Measurements from ENCODE around the gene C5orf46.

DNA sequence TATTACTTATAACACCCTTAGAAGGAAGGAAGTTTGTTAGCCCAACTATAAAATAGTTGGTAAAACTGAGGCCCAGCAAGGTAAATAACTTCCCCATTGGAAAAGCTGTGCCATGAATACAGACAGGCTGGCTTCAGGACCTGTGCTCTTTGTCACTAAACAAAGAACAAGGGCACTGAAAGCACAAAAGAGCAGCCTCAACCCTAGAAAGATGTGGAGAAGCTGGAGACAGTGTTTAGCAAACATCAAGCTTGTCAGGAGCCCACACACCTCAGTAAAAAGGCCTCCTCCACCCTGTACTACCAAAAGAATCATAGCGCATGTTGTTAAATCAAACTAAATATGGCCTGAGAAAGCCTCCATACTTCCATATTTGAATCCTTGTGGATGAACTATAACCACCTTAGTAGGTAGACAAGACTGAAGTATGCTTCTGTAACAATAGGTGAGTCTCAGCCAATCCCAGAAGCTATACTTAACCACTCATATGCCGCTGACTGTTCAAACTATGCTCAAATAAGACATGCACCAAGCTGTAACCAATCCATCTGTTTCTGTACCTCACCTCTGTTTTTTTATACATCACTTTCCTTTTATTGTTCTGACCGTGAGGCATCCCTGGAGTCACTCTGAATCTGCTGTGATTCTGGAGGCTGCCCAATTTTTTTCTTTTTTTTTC lies 46.2 kb downstream of the C5orf46 start:
- TF ChIP-seq, protein P1, sequence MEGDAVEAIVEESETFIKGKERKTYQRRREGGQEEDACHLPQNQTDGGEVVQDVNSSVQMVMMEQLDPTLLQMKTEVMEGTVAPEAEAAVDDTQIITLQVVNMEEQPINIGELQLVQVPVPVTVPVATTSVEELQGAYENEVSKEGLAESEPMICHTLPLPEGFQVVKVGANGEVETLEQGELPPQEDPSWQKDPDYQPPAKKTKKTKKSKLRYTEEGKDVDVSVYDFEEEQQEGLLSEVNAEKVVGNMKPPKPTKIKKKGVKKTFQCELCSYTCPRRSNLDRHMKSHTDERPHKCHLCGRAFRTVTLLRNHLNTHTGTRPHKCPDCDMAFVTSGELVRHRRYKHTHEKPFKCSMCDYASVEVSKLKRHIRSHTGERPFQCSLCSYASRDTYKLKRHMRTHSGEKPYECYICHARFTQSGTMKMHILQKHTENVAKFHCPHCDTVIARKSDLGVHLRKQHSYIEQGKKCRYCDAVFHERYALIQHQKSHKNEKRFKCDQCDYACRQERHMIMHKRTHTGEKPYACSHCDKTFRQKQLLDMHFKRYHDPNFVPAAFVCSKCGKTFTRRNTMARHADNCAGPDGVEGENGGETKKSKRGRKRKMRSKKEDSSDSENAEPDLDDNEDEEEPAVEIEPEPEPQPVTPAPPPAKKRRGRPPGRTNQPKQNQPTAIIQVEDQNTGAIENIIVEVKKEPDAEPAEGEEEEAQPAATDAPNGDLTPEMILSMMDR (IDR thresholded peaks at IDR 0.05), result no peak
- TF ChIP-seq, protein P2, sequence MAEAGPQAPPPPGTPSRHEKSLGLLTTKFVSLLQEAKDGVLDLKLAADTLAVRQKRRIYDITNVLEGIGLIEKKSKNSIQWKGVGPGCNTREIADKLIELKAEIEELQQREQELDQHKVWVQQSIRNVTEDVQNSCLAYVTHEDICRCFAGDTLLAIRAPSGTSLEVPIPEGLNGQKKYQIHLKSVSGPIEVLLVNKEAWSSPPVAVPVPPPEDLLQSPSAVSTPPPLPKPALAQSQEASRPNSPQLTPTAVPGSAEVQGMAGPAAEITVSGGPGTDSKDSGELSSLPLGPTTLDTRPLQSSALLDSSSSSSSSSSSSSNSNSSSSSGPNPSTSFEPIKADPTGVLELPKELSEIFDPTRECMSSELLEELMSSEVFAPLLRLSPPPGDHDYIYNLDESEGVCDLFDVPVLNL (CRISPR knock-in tag; IDR thresholded peaks at IDR 0.05; ENCODE audit: borderline replicate concordance, low read depth), result no peak
- no peak for TF ChIP-seq FOXP4 (CRISPR knock-in tag; IDR thresholded peaks at IDR 0.05)
- TF ChIP-seq GABPB1 (CRISPR knock-in tag; IDR thresholded peaks at IDR 0.05), result no peak
- TF ChIP-seq, protein P3, sequence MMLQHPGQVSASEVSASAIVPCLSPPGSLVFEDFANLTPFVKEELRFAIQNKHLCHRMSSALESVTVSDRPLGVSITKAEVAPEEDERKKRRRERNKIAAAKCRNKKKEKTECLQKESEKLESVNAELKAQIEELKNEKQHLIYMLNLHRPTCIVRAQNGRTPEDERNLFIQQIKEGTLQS (CRISPR knock-in tag; conservative IDR thresholded peaks at IDR 0.05), result no peak
- TF ChIP-seq MYBL2 (CRISPR knock-in tag; IDR thresholded peaks at IDR 0.05), result no peak
- TF ChIP-seq TCF7 (CRISPR knock-in tag; IDR thresholded peaks at IDR 0.05; ENCODE audit: low read depth), result no peak
- TF ChIP-seq ELF4 (CRISPR knock-in tag; IDR thresholded peaks at IDR 0.05; ENCODE audit: low read depth), result no peak
- TF ChIP-seq CBFB (CRISPR knock-in tag; IDR thresholded peaks at IDR 0.05; ENCODE audit: low read depth), result no peak
- TF ChIP-seq SOX15 (CRISPR knock-in tag; IDR thresholded peaks at IDR 0.05), result no peak
- TF ChIP-seq CREB1 (CRISPR knock-in tag; IDR thresholded peaks at IDR 0.05), result no peak
- TF ChIP-seq USF2 (CRISPR knock-in tag; IDR thresholded peaks at IDR 0.05), result no peak

All from WTC11 (cell line).